Breast epithelium (tissue), 4 donors: ENCODE results near the gene ASTN2. TPM values are rescaled to one million over a fixed set of nuclear protein-coding genes. Genes with fewer than 3 reads are reported as not detected.

Experiments used
- DNase-seq, 2 donors: peaks; one replicate each; pipeline ENCODE4 v3.0.0-alpha.2; 2019; ENCODE audit warnings: low spot score in 2 of 2
- H3K27ac ChIP-seq, 2 donors: fragments of 200-600 bp; sonication (generic) in 1 of 2; one replicate each; pipeline ENCODE4 v1.5.1; 2016 to 2019; ENCODE audit warnings: mild to moderate bottlenecking in 1 of 2
- H3K27me3 ChIP-seq, 2 donors: fragments of 200-600 bp; sonication (generic) in 1 of 2; one replicate each; pipeline versions ENCODE4 v1.5.1 to v1.6.0; 2017 to 2019; ENCODE audit warnings: control low read depth in 1 of 2, mild to moderate bottlenecking in 1 of 2
- H3K36me3 ChIP-seq: fragments of 200-600 bp; one replicate; pipeline ENCODE4 v1.5.1; 2019
- H3K4me1 ChIP-seq, 2 donors: fragments of 200-600 bp; sonication (generic); one replicate each; pipeline ENCODE4 v1.5.1; 2016 to 2019; ENCODE audit warnings: control low read depth in 1 of 2
- H3K4me3 ChIP-seq, 3 donors: fragments of 200-600 bp; sonication (generic); 1 replicate in 2 of 3; 2 replicates in 1 of 3; pipeline ENCODE4 v1.5.1; 2016 to 2019; ENCODE audit warnings: mild to moderate bottlenecking in 3 of 3, moderate library complexity in 2 of 3
- H3K9me3 ChIP-seq, 2 donors: fragments of 200-600 bp; sonication (generic) in 1 of 2; one replicate each; pipeline ENCODE4 v1.5.1; 2016 to 2019; ENCODE audit warnings: control low read depth in 1 of 2
- CTCF ChIP-seq, 3 donors: fragments of 450-650 bp; IDR thresholded peaks; one replicate each; pipeline ENCODE4 v1.5.1; 2016 to 2017; ENCODE audit warnings: antibody characterized with exemption in 3 of 3, mild to moderate bottlenecking in 3 of 3, moderate library complexity in 3 of 3
- POLR2A ChIP-seq: fragments of 450-650 bp; IDR thresholded peaks from one replicate; pipeline ENCODE4 v1.6.1; 2016; ENCODE audit warnings: antibody characterized with exemption, mild to moderate bottlenecking, moderate library complexity
- POLR2AphosphoS5 ChIP-seq, 3 donors: sonication (generic); formaldehyde crosslinking; IDR thresholded peaks; one replicate each; pipeline ENCODE4 v1.6.1; 2017; ENCODE audit warnings: antibody characterized with exemption in 3 of 3
- intact Hi-C: fragments of 100-400 bp; cut with DNase I; formaldehyde crosslinking; loops from one replicate; pipeline ENCODE4 v1.15.1; 2023; ENCODE audit warnings: low total_unique reads
- total RNA-seq, 3 donors: library from RNA; depleted of rRNA; stranded (reverse); fragments of >200 nt; gene quantifications; one replicate each; pipeline ENCODE4 v1.1.0, GENCODE V29; 2016

Gene ASTN2
- total RNA-seq, 3 donors from 2014 or later = 9.1 to 13.8 (median 9.8) TPM

- H3K27ac ChIP-seq = no peak overlapping the region
- no peaks in the 10 kb centered on the region for H3K36me3 ChIP-seq
- no peaks in the 10 kb centered on the region for H3K27me3 ChIP-seq
- H3K4me3 ChIP-seq = no peak overlapping the region
- no peaks in the 10 kb centered on the region for H3K9me3 ChIP-seq
- intact Hi-C loops = no loop called here
- TF ChIP-seq POLR2AphosphoS5 (IDR thresholded peaks at IDR 0.05) (no peak), POLR2A (no peak), CTCF (IDR thresholded peaks at IDR 0.05) (no peak)
- no peak for DNase-seq
- H3K4me1 ChIP-seq = no peaks in the 10 kb centered on the region
Measured at GRCh38 chr9:117008461-117008860, 406.4 kb downstream of the ASTN2 start.

- intact Hi-C loops = no loop called here
- Histone ChIP-seq H3K9me3 (no peaks in the 10 kb centered on the region), H3K4me3 (no peak overlapping the region), H3K27ac (no peak overlapping the region), H3K27me3 (no peaks in the 10 kb centered on the region), H3K4me1 (no peaks in the 10 kb centered on the region), H3K36me3 (no peaks in the 10 kb centered on the region)
- no peak for DNase-seq
- TF ChIP-seq CTCF (IDR thresholded peaks at IDR 0.05) = no peak
- no peak for TF ChIP-seq POLR2AphosphoS5 (IDR thresholded peaks at IDR 0.05)
Measured at GRCh38 chr9:117002686-117003085, 412.2 kb downstream of the ASTN2 start.

- Histone ChIP-seq H3K36me3 (no peaks in the 10 kb centered on the region), H3K4me1 (no peaks in the 10 kb centered on the region), H3K4me3 (no peak overlapping the region), H3K27ac (no peak overlapping the region), H3K9me3 (no peaks in the 10 kb centered on the region), H3K27me3 (no peaks in the 10 kb centered on the region)
- no peak for DNase-seq
- no peak for TF ChIP-seq POLR2AphosphoS5 (IDR thresholded peaks at IDR 0.05)
- TF ChIP-seq POLR2A = no peak
- no peak for TF ChIP-seq CTCF (IDR thresholded peaks at IDR 0.05)
- intact Hi-C loops = no loop called here
Measured at GRCh38 chr9:117000834-117001233, 414.0 kb downstream of the ASTN2 start.

- Histone ChIP-seq H3K4me3 (no peak overlapping the region), H3K27me3 (no peaks in the 10 kb centered on the region), H3K9me3 (no peaks in the 10 kb centered on the region), H3K36me3 (no peaks in the 10 kb centered on the region), H3K27ac (no peak overlapping the region), H3K4me1 (no peaks in the 10 kb centered on the region)
- TF ChIP-seq POLR2AphosphoS5 (IDR thresholded peaks at IDR 0.05) (no peak), POLR2A (no peak), CTCF (IDR thresholded peaks at IDR 0.05) (no peak)
- no peak for DNase-seq
- intact Hi-C loops = no loop called here
Measured at GRCh38 chr9:117000196-117000723, 414.6 kb downstream of the ASTN2 start.

GRCh38 chr9:116998305-116998704 is 416.6 kb downstream of the ASTN2 start:
- DNase-seq = no peak
- TF ChIP-seq POLR2AphosphoS5 (IDR thresholded peaks at IDR 0.05) (no peak), POLR2A (no peak)
- H3K4me3 ChIP-seq = no peak overlapping the region
- H3K36me3 ChIP-seq = no peaks in the 10 kb centered on the region
- H3K4me1 ChIP-seq = no peaks in the 10 kb centered on the region
- intact Hi-C loops = no loop called here
- H3K27ac ChIP-seq = no peak overlapping the region
- no peaks in the 10 kb centered on the region for H3K27me3 ChIP-seq
- no peaks in the 10 kb centered on the region for H3K9me3 ChIP-seq

- Histone ChIP-seq H3K27me3 (no peaks in the 10 kb centered on the region), H3K36me3 (no peaks in the 10 kb centered on the region), H3K4me3 (no peak overlapping the region), H3K9me3 (no peaks in the 10 kb centered on the region), H3K27ac (no peak overlapping the region), H3K4me1 (no peaks in the 10 kb centered on the region)
- TF ChIP-seq POLR2A (no peak), POLR2AphosphoS5 (IDR thresholded peaks at IDR 0.05) (no peak)
- no peak for DNase-seq
- intact Hi-C loops = no loop called here
Measured at GRCh38 chr9:116992865-116993264, 422.0 kb downstream of the ASTN2 start.
